Endometrium (tissue), 2 donors: ENCODE measurements around the gene RABGAP1.

Experiments
- FAIRE-seq: peaks from 2 replicates; lab custom pipeline; 2012; peaks lifted over from hg19 to GRCh38; lab: Jason Lieb, UNC
- donor health status: control.
- donor health status: control.

RABGAP1 gene

DNA sequence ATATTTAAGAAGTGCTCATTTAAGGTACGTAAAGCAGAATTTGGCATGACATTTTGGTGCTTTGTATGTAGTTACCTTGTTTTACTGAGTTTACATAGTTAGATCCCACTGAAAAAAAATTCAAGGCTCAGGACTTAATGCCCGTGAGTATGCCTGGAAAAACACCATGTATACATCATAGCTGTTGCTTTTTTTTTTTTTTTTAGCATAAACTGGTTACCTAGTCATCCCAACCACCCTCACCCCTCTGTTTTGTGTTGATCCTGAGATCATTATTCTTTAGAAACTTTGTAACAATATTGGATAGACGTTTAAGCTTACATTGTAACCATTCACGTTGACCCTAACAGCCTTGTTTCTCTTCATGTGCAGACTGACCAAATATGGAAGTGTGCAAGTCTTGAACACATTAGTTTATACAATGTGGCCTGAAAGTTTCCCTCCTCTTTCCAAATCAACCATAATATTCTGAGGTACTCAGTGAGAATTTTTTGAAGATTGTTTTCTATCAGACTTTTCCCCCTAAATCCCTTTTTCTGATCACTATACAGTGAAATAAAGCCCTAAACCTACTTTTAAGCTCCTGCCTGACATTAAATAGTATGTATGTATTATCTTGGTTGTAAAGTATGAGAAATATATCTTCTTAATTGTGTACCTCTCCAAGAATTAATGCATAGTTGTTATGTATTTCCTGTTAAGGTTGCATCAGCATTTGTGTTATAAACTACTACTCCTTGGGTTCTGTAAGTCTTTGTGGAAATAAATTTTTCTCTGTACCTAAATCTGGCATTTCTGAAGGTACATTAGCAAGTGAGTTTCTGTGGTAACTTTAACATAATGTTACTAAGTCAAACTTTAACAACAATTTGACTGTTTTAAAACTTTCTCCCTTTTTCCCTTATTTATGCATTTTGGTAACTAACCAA is 4.4 kb downstream of the RABGAP1 start:
- FAIRE-seq, result no peak

DNA sequence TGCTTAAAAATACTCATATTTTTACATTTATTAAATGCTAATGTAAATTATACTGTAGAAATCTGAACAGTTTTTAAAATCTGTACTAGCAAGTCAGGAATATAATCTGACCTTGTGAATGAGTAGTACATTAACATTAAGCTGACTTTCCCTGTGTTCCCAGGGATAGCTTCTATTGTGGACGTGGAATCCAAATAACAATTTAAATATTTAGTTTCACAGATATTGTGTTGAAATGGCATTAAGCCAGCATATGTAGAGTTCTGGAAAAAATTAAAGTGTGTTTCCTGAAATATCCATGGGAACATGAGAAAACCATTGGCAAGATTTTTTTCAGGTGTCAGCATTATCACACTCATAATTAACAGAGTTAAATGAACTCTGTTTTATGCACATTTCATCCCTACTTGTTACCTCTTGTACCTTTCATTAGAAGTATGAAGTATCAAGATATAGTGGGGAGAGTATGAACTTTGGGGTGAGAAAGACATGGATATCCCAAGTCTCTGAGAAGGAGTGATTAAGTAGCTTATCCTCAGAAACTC is 5.7 kb downstream of the RABGAP1 start:
- FAIRE-seq, result no peak

DNA sequence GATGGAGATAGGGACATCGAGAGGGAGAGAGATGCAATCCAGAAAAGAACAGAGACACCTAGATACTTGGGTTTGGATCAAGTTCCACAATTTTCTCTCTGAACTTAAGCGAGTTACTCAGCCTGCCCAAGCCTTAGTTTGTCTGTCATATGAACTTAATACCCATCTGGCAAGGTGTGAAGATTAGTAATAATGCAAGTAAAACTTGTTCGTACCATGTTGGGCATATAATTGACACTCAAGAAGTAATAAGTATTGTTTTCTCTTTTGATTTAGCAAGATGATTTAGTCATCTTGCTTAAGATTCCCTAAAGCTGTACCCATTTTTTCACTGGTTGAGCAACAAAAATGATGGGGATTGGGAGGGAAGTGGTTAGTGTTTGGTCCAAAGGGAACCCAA is 7.5 kb downstream of the RABGAP1 start:
- FAIRE-seq, result no peak

GRCh38 chr9:122949696-122950095 is 8.9 kb downstream of the RABGAP1 start:
- FAIRE-seq, result no peak

GRCh38 chr9:122950263-122950662 is 9.4 kb downstream of the RABGAP1 start:
- no peak for FAIRE-seq

GRCh38 chr9:122951056-122951455 is 10.2 kb downstream of the RABGAP1 start:
- FAIRE-seq, result no peak

DNA sequence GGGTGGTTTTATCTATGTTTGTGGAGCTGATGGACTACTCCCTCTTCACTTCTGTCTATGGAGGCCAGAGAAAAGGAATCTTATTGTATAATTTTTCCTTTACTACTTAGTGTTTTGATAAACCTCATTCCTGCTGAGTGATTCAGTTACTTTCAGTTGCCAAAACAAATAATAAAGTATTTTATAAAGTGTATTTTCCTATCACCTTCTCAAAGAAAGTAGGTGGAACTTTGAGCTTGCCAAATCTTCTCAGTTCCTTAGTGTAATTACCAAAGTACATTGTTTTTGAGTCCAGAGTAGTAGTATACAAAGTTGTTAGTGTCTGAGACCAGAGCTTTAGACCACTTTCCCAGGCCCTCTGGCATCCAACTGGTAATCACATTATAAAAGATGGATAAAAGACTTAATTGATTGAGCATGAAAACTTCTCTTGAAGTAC is 13.5 kb downstream of the RABGAP1 start:
- peak; percentile 4 for FAIRE-seq

GRCh38 chr9:122955961-122956360 is 15.1 kb downstream of the RABGAP1 start:
- FAIRE-seq, result no peak

DNA sequence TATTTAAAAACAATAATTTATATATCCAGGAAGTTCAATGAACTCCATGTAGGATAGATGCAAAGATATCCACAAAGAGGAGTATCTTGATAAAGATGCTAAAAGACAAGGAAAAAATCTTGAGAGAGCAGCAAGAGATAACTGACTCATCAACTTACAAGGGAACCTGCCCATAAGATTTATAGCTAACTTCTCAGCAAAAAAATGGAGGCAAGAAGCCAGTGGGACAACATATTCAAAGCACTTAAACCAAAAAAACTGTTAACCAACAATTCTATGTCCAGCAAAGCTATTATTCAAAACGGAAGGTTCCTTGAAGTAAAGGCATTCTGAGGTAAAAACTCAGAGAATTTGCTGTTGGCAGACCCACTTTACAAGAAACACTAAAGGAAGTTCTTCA is 20.3 kb downstream of the RABGAP1 start:
- no peak for FAIRE-seq

GRCh38 chr9:122975196-122975595 is 34.4 kb downstream of the RABGAP1 start:
- FAIRE-seq, result no peak

- no peak for FAIRE-seq
Observed at GRCh38 chr9:122978601-122979000, 37.8 kb downstream of the RABGAP1 start.

- FAIRE-seq, result no peak
Observed at GRCh38 chr9:122986010-122986409, 45.2 kb downstream of the RABGAP1 start.

DNA sequence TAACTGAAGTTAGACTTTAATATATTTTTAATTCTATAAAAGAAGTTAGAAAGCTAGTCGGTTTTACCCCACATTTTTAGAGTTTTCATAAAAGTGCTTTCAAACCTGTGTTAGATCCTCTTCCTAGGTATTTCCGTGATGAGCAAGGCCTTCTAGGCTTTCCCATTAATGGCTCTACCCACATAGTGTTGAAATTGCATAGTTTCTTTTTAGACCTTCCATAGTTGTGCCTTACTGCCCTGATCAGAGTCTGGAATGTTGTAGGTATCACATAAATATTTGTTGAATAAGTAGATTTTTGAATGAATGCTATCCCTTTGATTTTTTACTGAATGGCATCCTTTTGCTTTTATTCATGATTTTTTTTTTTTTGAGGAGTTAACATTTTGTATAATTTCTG is 47.3 kb downstream of the RABGAP1 start:
- FAIRE-seq, result no peak

DNA sequence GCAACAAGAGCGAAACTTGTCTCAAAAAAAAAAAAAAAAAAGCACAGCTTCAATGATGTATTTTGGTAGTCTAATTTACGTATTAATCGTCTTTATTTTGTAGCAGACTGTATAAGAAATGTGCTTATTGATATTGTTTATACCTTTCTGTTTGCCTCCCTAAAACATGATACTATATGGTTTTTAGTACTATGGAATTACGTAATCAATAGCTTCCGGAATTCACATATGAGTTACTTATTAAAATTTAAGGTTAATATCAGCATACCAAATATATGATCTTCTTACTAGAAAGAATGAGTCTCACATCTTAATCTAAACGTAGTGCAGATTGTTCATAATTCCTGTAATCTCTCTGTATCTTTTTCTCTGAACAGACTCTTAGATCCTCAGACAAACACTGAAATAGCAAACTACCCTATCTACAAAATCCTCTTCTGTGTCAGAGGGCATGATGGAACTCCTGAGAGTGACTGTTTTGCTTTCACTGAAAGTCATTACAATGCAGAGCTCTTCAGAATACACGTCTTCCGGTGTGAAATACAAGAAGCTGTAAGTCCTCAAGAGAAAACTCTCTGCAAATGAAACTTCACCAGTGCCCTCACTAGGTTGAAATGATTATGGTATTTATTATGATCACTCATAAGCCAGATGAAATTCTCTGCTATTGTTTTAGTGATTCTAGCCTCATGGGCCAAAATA is 48.3 kb downstream of the RABGAP1 start:
- FAIRE-seq, result no peak

GRCh38 chr9:122991370-122991830 is 50.6 kb downstream of the RABGAP1 start:
- FAIRE-seq, result peak; percentile 97

GRCh38 chr9:122996586-122996985 is 55.8 kb downstream of the RABGAP1 start:
- FAIRE-seq, result no peak

DNA sequence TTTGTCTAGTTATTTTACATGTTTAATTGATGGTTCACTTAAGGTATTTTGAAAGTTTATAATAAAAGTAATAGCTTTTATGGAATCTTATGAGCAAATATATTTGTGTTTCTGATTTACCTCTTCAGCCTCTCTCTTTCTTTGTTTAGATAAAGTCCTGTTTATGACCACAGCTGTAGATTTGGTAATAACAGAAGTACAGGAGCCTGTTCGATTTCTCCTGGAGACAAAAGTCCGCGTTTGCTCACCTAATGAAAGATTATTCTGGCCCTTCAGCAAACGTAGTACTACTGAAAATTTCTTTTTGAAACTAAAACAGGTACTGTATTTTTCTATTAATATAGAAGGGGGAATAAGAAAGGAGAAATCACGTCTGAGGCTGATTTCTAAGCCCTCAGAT is 57.6 kb downstream of the RABGAP1 start:
- FAIRE-seq, result no peak

DNA sequence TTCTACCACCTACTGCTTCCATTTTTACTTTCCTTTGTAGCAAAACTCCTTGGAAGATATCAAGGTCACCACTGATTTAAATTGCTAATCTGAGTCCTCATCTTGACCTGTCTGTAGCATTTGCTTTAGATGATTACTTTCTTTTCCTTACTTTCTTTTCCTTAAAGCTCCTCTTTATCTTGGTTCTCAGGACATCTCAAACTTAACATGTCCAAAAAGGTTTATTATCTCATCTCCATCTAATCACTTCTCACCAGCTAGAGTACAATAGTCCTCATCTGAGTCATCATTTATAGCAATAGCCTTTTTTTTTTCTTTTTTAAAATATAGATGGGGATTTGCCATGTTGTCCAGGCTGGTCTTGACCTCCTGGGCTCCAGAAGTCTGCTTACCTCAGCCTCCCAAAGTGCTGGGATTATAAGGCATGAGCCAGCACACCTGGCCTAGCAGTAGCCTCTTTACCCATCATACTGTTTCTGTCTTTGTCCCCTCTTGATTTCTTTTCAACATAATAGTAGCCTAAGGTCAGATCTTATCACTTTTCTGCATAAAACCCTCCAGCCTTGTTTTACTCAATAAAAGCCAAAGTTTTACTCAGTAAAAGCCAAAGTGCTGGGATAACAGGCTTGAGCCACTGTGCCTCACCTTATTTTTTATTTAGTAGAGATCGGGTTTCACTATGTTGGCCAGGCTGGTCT is 59.7 kb downstream of the RABGAP1 start:
- no peak for FAIRE-seq

DNA sequence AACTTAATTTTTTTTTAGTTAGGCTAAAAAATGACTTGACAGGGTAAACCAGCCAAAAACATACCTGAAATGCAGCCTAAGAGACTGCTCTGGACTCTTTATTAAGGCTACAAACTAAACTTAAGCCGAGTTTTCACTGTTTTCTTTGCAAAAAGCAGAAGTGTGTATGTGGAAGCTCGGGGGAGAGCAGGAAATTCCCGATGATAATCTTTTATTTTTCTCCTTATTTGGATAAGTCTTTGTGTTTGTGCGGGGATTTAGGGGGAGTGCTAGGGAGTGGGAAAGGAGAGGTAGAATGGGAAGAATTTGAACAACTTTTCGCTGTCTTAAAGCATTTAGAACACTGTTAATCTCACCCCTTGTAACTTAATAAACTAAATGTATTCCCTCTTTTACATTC is 61.9 kb downstream of the RABGAP1 start:
- FAIRE-seq, result peak; percentile 59

DNA sequence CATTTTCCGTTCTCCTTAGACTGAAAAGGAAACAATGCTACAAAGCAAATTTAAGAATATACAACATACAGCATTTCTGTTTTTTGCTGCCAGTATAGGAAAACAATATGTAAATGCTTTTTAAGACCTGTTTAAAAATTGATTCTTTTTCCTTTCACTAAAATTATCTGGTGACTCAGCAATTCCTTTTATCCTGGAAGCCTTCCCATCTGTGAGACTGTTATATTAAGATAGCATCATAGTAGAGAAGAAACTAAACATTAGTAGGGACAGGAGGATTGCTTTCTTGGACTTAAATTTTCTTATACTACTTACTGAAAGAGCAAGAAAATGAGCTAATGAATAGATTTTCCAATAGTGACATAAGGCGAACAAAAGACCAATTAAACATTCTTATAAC is 62.6 kb downstream of the RABGAP1 start:
- FAIRE-seq, result no peak

DNA sequence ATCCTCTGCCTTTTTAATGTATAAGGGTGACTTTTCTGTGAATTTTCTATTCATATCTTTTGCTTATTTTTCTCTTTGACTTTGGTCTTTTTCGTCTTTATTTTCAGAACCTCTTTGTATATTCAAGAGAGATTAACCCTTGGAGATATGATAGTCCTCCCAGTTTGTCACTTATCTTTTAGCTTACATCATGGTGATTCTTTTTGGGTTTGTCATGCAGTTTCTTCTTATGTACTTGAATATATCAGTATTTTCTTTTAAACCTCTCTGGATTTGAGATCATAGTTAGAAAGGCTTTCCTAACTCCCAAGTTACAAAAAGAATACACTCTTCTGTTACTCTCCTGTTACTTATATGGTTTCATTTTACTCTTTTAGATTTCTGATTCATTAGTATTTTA is 65.1 kb downstream of the RABGAP1 start:
- no peak for FAIRE-seq

DNA sequence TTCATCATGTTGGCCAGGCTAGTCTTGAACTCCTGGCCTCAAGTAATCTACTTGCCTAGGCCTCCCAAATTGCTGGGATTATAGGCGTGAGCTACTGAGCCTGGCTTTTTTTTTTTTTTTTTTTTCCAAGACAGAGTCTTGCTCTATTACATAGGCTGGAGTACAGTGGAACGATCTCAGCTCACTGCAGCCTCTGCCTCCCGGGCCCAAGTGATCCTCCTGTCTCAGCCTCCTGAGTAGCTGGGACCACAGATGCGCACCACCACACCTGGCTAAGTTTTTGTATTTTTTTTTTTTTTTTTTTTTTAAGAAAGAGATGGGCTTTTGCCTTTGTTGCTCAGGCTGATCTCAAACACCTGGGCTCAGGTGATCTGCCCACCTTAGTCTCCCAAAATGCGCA is 66.4 kb downstream of the RABGAP1 start:
- FAIRE-seq, result no peak
